NCI-H510A (cell line): ENCODE results near the gene CFAP65.

Experiments
- DNase-seq: peaks from one replicate; lab custom pipeline; 2025; lab: John Stamatoyannopoulos, UW

CFAP65 gene

DNA sequence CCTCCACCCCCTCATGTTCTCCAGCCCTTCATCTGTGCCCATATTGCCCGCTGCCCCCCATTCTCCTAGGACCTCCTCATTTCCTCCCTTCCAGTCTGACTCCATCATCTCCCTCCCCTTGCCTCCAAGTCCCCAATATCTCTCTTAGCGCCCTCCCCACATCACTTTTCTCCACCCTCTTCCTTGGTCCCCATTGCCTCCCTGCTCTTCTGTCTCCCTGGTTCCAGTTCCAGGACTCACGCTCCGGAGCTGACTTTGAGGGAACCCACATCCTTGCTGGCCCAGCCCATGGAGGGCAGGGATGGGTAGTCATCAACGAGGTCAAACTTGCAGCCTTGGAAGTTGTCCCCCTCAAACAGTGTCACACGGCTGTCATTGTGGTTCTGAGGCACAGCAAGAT is 50.7 kb downstream of the CFAP65 start:
- DNase-seq = no peak

DNA sequence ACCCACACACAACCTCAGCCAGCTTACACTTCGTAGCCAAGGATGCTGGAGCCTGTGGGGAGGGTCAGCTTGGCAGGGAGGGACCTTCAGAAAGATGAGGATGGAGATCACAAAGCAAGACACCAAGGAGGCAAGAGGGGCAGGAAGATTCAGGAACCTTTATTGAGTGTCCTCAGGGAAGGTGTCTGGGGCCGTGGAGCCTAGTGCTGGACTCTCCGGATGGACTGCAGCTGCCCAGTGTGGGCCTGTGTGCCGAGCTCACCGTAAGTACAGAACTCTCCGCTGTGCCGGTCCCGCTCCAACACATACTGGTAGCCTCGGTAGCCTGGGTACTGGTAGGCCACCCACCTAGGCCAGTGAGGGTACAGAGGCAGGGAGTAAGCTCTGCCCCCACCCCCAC is 51.3 kb downstream of the CFAP65 start:
- no peak for DNase-seq

DNA sequence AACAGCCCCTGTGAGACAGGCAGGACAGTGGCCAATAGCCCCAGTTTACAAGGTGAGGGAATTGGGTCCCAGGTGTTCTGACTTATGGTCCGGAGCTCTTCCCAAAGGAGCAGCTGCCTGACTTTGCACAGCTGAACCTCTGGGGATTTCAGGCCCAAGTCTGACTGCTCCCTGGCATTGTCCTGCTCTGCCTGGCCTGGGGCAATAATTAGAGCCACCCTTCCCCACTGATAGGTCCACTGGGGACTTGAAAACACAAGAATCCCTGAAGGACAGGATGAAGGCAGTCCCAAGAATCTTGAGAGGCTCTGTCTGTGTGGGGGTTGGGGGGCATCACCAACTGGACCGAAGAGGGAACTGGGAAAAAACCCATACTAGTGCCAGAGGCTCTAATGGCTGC is 52.7 kb downstream of the CFAP65 start:
- DNase-seq = no peak

DNA sequence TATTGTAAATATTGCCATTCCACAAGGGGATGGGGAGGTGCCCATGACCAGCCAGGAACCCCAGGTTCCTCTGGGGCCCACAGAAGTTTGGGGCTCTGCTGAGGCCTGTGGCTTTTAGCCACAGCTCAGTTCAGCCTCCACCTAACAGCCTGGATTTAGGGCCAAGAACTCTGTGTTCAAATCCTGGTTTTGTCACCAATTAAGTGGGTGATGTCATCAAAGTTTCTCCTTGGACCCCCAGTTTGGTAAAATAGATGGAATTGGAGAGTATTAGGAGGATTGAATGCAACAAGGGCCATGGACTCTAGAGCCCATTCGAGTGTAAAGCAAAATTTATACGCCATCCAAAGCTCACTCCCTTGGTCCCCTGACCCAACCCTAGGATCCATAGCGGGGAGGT is 53.2 kb downstream of the CFAP65 start:
- DNase-seq = no peak

DNA sequence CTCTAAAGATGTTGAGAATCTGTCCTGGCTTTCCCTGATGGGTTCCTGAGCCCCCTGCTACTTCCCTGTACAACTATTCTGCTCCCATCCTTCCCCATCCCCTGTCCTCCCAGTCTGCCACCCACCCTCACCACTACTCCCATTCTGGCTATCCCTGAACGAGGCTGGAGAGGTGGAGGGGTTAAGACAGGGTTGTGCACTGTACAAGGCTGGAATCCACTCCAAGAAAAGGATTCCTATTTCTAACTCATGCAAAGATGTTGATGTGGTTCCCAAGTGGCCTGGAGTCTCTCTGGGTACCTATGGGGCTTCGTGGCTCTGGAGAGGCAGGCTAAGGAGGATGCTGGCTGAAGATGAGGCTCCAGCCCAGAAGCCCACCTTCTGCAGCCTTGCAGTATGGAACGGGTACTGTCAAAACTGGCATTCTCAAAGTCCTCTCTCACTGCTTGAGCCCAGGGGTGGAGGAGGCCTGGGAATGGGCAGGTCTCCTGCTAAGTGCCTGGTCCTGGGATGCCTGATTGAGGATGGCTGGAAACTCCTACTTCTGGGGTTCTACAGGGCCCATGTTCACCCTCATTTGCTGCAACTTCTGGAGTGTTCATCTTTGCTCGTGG is 55.1 kb downstream of the CFAP65 start:
- DNase-seq = no peak

DNA sequence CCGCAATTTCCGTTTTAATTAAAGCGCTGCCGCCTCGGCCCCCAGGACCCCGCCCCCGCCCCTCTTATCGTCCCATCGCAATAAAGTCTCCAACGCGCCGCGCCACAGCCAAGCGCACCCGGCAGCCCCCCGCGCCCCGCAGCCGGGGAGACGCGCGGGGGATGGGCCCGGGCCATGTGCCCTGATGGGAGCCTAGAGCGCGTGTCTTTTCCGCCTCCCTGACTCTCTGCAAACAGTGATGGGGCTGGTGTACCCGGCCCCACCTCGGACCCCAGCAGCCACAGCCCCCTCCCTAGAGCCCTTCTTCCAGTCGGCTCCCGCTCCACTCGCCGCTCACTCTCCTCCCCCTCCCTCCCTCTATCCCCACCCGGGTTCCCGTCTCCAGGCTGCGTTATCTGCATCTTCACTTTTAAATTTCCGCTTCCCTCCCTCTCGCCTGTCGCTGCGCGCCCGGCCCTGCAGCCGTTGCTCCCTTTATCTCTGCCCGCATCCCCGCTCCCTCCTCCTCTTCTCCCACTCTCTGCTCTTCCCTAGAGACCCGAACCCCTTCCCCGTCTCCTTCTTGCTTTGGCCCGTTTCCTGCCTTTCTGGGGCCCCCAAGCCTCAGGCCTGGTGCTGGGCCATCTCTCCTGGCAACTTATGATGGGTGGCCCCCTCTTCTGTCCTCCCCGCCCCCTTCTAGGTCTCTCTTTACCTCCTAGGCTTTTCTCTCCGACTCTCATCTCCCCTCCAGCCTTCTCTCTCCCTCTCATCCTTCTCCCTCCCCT is 55.8 kb downstream of the CFAP65 start:
- no peak for DNase-seq

DNA sequence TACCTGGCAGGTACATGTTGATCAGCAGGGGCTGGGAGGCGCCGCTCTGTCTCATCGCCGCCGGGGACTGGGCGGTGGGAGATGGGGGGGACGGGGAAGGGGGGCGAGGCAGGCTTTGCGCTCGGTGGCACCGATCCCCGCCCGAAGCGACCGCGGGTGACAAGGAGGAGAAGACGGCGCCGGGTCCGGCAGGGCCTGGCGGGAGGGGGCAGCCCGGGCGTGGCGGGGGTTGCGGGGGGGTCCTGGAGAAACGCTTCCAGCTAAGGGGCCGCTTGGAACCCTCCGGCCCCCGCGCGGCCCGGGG is 56.3 kb downstream of the CFAP65 start, which contains the start of gene FEV:
Gene FEV (minus strand): TSS at position 164 of the 304 bp plus-strand sequence. CDS start 109 bp downstream, at position 55.
- DNase-seq = no peak

DNA sequence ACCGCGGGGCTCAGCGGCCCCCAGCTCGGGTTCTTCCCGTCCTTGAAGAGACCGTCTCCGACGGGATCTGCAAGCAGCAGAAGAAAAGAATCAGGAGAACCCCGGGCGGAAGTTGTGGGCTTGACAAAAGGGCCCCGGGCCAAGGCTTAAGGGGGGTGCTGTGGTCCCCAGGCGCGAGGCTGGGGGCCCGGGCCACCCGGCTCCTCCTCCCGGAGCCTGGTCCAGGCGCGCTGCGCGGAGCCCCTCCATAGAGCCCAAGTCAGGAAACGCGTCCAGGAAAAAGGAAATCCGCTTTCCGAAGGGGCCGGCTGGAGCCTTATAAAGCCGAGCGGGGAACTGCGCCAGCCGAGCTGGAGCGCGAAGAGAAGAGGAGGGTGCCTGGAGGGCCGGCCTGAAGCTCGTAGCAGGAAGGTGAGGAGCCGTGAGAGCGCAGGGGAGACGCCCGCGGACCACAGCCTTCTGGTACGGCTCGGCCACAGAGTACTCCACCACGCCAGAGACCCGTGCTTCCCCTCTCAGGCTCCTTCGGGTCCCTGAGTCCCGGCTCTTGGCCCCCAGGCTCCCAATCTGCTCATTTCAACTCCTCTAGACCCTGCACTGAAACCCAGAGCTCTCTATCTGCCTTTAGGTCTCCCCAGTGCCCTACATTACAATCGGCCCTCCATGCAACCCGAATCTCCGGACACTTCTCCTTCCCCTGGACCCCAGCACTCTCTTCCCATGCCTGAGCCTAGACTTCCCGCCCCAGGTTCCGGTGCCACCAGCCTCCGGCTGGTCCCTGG is 56.9 kb downstream of the CFAP65 start:
- DNase-seq = no peak

DNA sequence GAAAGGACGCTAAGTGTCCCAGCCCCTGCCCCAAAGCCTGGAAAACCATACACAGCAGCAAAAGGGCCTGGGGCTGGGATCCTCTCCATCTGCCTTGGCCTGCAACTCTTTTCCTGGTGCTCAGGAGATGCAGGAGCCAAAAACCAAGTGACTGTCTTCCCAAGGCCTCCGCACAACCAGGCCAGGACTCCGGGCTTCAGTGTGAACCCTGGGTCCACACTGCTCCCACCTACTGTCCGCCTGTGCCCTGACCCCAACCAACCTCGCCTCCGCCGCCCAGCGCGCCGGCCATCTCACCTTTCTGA is 57.4 kb downstream of the CFAP65 start:
- no peak for DNase-seq

DNA sequence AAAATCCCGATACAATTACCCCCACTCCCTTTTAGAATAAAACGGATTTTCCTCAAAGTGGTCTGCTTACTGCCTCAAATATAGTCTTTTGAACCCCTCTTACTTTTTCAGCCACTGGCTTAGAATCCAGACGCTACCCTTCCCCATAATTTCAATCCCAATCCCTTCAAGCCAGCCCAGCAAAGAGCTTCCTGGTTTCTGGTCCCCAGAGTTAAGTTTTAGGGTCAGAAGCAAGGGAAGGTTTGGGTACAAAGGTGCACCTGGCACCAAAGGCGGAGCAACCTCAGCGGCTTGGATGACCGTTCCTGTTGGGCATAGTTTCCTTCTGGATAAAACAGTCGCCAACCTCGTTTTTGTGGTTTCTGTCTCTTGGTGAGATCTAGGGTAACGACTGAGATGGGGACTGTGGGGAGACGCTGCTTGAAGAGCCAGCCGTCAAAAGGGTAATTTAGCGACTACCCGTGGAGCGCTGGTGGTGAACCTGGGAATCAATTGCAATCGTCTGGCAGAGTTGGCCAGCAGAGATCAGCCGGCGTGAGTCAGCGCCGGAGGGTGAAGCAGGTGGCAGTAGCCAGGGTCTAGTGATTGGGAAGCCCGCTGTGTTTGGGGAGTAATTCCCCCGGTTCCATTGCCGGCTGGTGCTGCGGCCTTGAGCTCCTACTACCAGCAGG is 57.9 kb downstream of the CFAP65 start:
- no peak for DNase-seq

DNA sequence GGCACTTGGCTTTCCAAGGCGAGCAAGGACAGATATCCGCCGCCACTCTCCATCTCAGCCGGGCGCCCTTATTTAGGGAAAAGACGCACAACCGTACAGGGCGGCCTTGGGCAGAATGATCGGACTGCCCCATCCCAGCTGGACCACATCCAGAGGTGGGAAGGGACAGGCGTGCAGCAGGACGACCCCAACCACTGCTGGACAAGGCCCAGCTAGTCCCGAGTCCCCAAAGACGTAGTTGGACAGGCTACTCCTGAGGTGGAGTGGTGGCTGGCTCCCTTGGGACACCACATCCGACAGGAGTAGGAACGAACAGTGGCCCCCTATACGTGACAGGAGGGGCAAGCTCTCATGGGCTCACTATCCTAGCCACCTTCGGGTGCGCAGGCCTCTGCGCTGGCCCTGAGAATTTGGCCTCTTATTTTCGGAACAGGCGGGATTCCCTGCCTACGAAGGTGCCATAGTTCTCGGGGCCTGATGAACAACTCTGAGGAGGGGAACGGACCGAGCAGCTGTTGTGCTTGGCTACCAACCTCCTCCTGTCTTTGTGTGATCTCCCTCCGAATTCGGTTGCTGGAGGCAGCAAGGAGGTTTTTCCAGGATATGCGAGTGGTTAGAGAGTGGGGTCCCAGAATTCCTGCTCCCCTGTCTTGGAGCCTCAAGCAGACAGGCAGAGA is 58.6 kb downstream of the CFAP65 start:
- no peak for DNase-seq

DNA sequence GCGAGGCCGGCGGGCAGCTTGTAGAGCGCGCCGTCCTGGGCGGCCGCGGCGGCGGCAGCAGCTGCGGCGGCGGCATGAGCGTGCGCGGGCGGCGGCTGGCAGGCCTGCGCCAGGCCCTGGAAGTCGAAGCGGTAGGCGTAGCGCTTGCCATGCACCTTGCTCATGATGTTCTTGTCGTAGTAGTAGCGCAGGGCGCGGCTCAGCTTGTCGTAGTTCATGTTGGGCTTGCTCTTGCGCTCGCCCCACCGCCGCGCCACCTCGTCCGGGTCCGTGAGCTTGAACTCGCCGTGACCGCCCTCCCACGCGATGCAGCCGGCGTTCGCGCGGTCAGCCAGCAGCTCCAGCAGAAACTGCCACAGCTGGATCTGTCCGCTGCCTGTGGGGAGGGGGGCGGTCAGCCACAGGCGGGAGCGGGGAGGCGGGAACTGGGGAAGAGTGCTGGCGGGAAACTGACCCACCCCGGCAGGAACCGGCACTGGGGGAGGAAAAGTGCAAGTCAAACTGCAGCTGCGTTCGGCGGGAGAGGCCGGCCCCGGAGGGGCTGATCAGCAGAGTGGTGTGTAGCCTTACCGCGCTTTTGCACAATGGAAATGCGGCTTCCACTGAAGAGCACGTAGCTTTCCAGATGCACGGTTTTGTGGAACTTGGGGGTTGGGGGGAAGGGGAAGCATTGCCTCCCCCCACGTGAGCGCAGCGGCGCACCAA is 59.3 kb downstream of the CFAP65 start:
- no peak for DNase-seq

DNA sequence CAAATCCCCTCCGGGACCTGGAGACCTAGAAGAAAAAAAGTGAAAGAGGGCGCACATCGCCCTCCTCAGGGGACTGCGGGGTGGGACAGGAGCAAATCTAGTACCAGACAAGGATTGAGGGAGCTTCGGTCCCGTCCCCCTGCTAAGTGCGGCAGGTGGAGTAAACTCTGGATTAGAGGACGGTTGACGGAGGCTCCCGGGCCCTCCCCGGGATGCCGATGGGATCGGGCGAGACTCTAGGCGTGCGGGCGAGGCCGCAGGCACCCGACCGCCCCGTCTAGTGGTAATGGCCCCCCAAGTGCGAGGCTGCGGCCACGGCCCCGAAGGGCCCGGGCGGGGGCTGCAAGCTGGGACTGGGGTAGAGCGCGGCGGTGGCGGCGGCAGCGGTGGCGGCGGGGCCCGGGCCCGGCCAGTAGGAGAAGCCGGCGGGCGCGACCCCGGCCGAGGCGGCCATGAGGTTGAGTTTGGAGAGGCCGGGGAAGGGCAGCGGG is 59.9 kb downstream of the CFAP65 start:
- no peak for DNase-seq

DNA sequence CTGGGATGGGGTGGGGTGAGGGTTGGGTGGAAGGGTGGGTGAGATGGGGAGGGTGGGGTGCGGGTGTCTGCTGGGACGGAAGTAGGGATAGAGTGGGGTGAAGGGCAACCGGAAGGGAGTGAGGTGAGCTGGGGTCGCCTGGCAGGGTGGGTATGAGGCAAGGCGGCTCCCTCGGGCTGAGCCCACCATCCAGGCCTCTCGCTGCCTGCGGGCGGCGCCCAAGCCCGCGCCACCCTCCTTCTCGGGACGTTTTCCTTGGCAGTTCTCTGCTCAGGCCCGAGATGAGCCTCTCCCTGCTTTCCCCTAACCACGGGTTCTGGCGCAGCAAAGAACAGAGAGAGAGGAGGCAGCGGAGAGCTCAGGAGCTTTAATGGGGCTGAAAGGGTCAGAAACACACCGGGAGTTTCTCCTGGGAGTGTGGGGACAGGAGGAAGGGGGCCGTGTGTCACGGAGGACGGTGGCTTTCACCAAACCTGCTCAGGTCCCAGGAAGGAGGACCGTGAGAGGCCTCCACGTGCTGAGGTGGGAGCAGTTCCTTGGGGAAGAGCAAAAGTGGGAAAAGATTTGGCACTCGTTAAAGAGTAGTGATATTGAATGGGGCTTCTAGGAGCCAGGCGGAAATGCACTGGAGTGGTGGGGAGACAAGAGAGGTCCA is 60.5 kb downstream of the CFAP65 start:
- no peak for DNase-seq

DNA sequence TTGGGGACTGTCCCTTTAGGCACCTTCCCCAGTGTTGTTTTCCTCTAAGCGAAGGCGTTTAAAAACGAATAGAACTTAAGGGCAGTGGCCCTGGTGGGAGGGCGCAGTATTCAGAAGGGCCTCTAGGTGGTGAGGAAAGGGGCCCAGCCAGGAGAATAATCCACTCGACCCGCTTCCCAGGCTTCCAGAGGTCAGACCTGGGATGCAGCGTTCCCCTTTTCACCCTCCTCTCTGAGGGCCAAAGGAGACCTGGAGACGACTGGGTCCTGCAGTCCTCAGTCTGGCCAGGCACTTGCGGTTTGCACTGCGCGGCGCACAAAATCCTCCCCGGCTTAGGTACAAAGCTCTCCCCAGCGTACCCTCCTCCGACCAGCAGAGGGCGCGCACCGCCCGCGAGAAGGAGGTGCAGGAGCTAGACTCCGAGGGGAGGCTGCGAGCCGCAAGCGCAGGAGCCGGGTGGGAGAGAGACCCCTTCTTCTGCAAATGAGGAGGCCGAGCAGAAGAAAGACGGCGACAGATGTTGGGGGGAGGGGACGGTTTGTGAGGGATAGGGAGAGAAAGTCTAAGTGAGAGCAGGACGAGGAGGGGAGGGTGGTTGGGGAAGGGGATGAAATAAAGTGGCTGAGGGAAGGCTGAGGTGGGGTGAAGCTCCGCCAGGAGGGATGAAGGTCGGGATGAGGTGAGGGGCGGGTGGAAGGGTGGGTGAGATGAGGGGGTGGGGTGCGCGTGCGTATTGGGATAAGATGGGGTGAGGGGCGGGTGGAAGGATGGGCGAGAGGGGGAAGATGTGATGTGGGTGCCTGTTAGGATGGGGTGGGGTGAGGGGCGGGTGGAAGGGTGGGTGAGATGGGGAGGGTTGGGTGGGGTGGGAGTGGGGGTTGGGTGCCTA is 61.2 kb downstream of the CFAP65 start:
- DNase-seq = peak; percentile 53

DNA sequence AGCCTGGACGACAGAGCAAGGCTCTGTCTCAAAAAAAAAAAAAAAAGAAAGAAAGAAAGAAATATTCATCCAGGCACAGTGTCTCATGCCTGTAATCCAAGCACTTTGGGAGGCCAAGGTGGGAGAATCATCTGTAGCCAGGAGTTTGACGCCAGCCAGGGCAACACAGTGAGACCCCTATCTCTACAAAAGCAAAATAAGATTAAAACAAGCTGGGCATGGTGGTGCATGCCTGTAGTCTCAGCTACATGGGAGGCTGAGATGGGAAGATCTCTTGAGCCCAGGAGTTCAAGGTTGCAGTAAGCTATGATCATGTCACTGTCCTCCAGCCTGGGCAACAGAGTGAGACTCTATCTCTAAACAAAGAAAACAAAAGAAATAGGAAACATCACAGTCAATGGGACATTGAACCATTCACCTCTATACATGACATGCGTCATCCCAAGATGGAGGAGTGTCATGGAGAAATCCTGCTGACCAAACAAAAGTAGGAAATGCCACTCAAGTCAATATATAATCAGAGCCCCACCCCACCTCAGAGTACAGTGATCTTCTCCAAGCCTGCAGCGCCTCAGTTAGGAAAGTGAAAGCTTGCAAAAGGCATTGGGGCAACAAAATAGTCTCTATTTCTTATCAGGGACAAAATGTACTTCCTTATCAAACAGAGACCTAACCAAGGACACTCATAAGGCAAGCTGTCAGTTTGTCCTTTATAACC is 66.1 kb downstream of the CFAP65 start:
- DNase-seq = no peak

DNA sequence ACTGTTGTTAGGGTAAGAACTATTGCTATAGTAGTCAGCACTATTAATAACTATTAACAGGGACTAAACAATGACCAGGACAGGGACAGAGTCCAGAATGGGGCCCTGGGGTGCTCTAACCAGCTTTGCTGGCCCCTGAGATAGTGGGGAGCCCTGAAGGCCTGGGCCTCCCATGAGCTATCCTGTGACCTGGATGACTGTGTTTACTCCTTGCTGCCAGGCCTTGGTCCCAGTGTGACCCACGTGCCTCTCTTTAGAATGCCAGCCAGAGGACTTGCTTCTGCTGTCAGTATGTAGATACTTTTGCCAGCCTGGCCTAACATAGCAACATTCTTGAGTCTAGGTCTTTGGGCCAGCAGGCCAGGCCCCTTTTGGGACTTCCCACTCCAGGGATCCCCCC is 70.4 kb downstream of the CFAP65 start:
- no peak for DNase-seq

DNA sequence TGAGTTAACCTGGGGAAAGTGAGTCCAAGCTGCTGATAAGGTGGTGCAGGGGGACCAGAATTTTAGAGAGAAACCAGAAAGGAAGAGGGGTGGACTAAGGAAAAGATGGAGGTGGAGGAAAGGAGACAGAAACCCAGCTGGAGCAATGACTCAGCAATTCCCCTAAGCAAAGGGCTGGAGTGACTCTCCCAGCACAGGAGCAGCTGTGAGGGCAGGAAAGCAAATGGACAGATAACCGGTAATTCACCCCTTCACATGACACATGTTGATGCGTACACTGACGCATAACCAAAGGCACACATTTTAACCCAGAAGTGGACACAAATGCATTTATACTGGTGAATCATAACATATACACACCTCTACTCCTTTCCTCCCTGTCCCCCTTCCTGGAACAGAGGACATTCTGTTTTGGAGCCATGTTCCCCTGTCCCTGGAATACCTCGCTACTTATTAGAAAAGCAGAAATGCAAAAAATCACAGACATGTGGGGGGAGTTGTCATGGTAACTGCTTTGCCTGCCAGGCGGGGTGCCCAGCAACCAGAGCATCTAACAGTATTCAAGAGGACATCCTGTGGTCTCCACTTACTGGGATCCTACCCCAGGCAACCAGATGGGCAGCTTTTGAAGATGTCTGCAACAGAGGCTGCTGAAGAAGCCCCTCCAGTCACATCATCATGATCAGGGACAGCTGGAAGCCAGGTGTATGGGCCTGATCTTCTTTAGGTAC is 77.1 kb downstream of the CFAP65 start:
- DNase-seq = peak; percentile 77

DNA sequence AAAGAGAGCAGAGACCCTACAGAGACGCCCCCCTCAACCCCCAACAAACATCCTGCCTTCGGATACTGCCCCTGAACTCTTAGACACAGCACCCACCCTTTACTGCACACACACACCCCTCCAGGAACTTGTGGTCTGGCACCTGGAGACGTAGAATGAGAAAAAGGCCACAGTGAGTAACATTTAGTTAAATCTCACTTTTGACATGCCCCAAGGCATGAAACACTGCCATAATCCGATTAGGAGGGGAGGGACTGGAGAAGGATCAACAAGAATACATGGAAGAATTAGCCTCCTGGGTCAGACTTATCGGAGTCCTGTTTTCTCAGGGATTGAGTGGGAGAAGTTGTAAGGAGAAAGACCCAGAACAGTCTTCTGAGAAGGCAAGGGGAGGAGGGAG is 77.7 kb downstream of the CFAP65 start:
- DNase-seq = no peak
